Gastroesophageal sphincter (tissue), 3 donors: ENCODE data around the gene ITPKC.

Experiments used
- EP300 ChIP-seq: sonication (generic); formaldehyde crosslinking; IDR thresholded peaks from one replicate; pipeline ENCODE4 v1.6.1; 2017; ENCODE audit warnings: antibody characterized with exemption, mild to moderate bottlenecking
- POLR2A ChIP-seq, 2 donors: fragments of 450-650 bp; IDR thresholded peaks; one replicate each; pipeline ENCODE4 v1.6.1; 2017; ENCODE audit warnings: antibody characterized with exemption in 2 of 2, mild to moderate bottlenecking in 2 of 2, moderate library complexity in 1 of 2
- TF ChIP-seq, protein P1 (sequence below), 4 experiments: fragments of 200-600 bp in 2 of 4; fragments of 450-650 bp in 2 of 4; sonication (generic) in 1 of 4; IDR thresholded peaks; one replicate each; pipeline ENCODE4 v1.5.1; 2017 to 2019; ENCODE audit warnings: antibody characterized with exemption in 4 of 4, mild to moderate bottlenecking in 2 of 4, moderate library complexity in 2 of 4

DNA sequence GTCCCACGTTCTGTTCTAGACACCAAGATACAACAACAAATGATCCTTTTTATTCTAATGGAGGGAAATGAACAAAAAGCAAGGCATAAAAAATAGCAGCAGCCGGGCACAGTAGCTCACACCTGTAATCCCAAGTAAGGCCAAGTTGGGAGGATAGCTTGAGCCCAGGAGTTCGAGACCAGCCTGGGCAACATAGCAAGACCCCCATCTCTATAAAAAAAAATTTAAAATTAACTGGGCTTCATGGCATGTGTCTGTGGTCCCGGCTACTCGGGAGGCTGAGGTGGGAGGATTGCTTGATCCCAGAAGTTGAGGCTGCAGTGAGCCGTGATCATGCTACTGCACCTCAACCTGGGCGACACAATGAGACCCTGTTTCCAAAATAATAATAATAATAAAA is 59.5 kb downstream of the ITPKC start:
- TF ChIP-seq POLR2A (IDR thresholded peaks at IDR 0.05) (no peak), EP300 (no peak)
- TF ChIP-seq, protein P1, sequence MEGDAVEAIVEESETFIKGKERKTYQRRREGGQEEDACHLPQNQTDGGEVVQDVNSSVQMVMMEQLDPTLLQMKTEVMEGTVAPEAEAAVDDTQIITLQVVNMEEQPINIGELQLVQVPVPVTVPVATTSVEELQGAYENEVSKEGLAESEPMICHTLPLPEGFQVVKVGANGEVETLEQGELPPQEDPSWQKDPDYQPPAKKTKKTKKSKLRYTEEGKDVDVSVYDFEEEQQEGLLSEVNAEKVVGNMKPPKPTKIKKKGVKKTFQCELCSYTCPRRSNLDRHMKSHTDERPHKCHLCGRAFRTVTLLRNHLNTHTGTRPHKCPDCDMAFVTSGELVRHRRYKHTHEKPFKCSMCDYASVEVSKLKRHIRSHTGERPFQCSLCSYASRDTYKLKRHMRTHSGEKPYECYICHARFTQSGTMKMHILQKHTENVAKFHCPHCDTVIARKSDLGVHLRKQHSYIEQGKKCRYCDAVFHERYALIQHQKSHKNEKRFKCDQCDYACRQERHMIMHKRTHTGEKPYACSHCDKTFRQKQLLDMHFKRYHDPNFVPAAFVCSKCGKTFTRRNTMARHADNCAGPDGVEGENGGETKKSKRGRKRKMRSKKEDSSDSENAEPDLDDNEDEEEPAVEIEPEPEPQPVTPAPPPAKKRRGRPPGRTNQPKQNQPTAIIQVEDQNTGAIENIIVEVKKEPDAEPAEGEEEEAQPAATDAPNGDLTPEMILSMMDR (IDR thresholded peaks at IDR 0.05), result no peak
